ENCODE data around the gene ZBTB49.

DNA sequence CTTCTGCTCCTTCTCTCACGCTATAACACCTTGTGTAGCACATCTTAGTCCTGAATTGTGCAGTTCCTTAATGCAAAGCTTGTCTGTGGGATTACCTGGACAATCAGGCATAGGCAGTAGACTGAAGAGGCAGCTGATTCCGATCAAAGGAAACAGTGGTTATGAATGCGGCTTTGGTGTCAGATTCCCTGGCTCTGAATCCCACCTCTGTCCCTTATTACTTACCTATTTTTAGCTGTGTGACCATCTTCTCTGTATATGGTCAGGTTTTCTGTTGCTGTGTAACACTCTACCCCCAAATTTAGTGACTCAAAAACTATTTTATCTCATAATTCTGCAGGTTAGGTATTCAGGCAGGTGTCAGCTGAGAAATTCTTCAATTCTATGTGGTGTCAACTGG lies 3.2 kb downstream of the ZBTB49 start:
- TF ChIP-seq, protein P1, sequence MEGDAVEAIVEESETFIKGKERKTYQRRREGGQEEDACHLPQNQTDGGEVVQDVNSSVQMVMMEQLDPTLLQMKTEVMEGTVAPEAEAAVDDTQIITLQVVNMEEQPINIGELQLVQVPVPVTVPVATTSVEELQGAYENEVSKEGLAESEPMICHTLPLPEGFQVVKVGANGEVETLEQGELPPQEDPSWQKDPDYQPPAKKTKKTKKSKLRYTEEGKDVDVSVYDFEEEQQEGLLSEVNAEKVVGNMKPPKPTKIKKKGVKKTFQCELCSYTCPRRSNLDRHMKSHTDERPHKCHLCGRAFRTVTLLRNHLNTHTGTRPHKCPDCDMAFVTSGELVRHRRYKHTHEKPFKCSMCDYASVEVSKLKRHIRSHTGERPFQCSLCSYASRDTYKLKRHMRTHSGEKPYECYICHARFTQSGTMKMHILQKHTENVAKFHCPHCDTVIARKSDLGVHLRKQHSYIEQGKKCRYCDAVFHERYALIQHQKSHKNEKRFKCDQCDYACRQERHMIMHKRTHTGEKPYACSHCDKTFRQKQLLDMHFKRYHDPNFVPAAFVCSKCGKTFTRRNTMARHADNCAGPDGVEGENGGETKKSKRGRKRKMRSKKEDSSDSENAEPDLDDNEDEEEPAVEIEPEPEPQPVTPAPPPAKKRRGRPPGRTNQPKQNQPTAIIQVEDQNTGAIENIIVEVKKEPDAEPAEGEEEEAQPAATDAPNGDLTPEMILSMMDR (IDR thresholded peaks at IDR 0.05), result no peak
- TF ChIP-seq NR3C1 (CRISPR knock-in tag; conservative IDR thresholded peaks at IDR 0.05; ENCODE audit: low read depth), result no peak
- no peak for TF ChIP-seq CBFB (CRISPR knock-in tag; IDR thresholded peaks at IDR 0.05; ENCODE audit: low read depth)
- TF ChIP-seq, protein P2, sequence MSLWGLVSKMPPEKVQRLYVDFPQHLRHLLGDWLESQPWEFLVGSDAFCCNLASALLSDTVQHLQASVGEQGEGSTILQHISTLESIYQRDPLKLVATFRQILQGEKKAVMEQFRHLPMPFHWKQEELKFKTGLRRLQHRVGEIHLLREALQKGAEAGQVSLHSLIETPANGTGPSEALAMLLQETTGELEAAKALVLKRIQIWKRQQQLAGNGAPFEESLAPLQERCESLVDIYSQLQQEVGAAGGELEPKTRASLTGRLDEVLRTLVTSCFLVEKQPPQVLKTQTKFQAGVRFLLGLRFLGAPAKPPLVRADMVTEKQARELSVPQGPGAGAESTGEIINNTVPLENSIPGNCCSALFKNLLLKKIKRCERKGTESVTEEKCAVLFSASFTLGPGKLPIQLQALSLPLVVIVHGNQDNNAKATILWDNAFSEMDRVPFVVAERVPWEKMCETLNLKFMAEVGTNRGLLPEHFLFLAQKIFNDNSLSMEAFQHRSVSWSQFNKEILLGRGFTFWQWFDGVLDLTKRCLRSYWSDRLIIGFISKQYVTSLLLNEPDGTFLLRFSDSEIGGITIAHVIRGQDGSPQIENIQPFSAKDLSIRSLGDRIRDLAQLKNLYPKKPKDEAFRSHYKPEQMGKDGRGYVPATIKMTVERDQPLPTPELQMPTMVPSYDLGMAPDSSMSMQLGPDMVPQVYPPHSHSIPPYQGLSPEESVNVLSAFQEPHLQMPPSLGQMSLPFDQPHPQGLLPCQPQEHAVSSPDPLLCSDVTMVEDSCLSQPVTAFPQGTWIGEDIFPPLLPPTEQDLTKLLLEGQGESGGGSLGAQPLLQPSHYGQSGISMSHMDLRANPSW (CRISPR knock-in tag; conservative IDR thresholded peaks at IDR 0.05; ENCODE audit: low read depth), result no peak
- TF ChIP-seq, protein P3, sequence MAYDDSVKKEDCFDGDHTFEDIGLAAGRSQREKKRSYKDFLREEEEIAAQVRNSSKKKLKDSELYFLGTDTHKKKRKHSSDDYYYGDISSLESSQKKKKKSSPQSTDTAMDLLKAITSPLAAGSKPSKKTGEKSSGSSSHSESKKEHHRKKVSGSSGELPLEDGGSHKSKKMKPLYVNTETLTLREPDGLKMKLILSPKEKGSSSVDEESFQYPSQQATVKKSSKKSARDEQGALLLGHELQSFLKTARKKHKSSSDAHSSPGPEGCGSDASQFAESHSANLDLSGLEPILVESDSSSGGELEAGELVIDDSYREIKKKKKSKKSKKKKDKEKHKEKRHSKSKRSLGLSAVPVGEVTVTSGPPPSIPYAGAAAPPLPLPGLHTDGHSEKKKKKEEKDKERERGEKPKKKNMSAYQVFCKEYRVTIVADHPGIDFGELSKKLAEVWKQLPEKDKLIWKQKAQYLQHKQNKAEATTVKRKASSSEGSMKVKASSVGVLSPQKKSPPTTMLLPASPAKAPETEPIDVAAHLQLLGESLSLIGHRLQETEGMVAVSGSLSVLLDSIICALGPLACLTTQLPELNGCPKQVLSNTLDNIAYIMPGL (CRISPR knock-in tag; IDR thresholded peaks at IDR 0.05), result no peak
- no peak for TF ChIP-seq MLX (CRISPR knock-in tag; IDR thresholded peaks at IDR 0.05)
- TF ChIP-seq NR2C2 (CRISPR knock-in tag; IDR thresholded peaks at IDR 0.05), result no peak
- TF ChIP-seq KAT7 (CRISPR knock-in tag; IDR thresholded peaks at IDR 0.05; ENCODE audit: borderline replicate concordance), result no peak
